HG03097 (cell line): ENCODE data around the gene FXYD3.

Experiments used
- ATAC-seq: cut with Tn5 transposase; IDR thresholded peaks from one replicate; pipeline ENCODE4 v1.9.1; 2021; ENCODE audit not compliant: unreplicated experiment, low FRiP score

FXYD3 gene, protein sequence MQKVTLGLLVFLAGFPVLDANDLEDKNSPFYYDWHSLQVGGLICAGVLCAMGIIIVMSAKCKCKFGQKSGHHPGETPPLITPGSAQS

DNA sequence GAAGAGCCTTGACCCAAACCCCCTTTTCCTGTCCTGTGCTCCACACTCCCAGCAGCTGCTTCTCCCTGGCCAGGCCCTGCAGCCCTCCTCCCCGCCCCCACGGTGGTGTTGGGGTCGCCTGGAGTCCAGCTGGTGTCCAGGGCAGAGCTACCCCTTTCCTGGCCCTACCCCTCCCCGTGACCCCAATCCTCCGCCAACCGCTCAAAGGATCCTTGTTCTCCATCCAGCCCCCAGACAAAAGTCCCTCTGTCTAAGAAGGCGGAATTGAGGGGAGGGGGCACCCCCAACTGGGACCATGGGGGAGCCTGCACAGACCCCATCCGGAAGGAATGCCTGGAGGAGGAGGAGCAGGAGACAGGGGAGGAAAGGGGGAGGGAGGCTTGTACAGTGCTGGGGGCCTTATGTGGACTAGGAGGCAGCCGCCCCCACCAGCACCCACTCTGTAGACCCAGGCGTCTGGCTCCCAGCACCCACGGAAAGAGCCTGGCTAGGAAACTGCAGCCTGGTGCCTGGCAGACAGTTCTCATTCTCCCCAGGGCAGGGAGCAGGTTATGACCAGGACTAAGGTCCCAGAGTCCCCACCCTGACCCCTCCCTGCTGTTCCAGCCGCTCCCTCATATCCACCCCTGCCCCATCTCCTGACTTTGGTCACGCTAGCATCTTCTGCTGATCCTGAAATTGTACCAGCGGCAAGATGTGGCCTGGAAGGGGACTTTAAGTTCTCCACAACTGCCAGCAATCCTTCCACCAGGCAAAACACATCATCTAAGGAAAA lies at the start of gene FXYD3:
Gene FXYD3 (plus strand): TSS at position 647 of the 775 bp plus-strand sequence. CDS start 3,554 bp downstream, outside the sequence.
- no peak for ATAC-seq

DNA sequence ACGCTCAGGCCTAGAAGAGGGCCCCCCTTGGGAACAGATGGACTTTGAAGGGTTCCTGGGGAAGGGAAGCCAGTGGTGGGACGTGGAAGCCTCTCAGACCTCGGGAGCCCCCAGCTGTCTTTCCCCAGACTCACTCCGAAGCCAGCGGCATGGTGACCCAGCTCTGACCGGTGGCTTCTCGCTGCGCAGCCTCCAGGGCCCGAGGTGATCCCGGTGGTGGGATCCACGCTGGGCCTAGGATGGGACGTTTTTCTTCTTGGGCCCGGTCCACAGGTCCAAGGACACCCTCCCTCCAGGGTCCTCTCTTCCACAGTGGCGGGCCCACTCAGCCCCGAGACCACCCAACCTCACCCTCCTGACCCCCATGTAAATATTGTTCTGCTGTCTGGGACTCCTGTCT lies 49.5 kb upstream of the FXYD3 start:
- ATAC-seq: no peak

DNA sequence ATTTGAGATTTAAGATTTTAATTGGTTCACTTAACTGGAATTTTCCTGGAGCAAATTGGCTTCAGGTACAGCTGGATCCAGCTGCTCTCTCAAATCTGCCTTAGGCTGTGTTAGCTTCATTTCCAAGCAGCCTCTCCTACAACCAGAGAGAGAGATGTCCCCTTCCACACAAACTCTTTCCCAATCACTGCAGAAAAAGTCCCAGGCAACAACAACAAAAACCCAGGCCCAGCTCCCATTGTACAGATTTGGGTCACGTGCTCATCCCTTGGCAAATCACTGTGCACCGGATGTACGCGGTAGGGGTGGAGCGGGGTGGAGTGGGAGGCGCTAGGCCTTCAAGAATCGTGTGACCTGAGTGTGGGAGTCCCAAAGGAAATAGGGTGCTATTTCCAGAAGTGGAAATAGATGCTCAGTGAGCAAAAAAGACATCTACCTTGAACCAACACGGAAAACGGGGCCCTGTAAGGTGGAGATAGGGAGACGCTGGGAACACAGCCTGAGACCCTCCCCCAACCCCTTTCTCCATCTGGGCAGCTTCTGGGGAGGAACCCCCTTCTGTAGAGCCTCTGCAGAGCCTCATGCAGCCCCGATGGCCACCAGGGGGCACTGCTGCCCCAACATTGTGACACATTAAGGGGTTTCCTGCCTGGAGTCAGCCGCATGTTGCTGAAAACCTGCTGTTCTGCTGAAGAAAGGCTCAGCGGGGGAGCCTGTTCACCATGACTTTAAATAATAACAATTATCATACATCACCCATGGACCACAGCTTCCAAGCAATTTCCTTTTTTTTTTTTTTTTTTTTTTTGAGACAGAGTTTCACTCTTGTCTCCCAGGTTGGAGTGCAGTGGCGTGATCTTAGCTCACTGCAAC lies 48.7 kb upstream of the FXYD3 start:
- ATAC-seq: peak; percentile 66

DNA sequence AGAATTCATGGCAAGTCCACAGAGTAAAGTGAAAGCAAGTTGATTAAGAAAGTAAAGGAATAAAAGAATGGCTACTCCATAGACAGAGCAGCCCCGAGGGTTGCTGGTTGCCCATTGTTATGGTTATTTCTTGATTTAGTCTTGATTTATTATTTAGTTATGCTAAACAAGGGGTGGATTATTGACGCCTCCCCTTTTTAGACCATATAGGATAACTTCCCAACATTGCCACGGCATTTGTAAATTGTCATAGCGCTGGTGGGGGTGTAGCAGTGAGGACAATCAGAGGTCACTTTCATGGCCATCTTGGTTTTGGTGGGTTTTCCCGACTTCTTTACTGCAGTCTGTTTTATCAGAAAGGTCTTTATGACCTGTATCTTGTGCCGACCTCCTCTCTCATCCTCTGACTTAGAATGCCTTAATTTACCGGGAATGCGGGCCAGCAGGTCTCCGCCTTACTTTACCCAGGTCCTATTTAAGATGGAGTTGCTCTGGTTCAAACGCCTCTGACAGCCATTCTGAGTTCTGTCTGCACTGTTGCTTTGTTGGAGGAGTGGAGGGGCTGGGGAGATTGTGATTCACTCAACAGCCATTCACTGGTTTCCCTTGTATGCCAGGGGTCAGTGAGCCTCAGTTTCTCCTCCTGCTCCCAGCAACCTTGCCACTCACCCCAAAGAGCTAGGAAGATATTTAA lies 46.5 kb upstream of the FXYD3 start:
- ATAC-seq: no peak

DNA sequence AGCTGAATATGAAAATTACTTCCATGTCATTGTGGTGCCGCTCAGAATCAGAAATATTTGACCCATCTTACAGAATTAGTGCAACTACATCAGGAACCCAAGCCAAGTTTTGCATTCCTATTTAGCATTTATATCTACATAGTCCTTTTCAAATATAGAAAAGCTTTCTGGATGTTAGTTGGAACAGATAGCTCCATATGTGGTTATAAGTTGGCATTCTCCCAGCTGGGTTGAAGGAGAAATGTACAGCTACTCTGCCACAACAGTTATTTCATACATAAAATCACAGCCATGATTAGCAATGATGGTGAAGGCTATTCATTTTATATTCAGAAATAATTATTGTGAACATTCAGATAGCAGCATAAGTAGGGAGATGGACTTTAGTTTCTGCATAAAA lies 45.9 kb upstream of the FXYD3 start:
- no peak for ATAC-seq

DNA sequence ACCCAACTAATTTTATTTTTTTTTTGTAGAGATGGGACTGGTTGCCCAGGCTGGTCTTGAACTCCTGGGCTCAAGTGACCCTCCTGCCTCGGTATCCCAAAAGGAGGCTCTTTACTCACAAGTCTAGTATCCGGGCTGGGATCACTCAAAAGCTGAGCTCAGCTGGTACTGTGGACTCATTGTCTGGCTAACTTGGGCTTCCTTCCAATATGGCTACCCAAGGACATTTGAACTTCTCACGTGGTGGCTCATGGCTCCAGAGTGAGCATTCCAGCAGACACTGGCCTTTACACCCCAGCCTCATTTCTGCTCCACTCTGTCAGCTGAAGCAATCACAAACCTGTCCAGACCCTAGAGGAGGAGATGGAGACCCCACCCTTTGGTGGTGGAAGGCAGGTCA lies 45.2 kb upstream of the FXYD3 start:
- no peak for ATAC-seq

DNA sequence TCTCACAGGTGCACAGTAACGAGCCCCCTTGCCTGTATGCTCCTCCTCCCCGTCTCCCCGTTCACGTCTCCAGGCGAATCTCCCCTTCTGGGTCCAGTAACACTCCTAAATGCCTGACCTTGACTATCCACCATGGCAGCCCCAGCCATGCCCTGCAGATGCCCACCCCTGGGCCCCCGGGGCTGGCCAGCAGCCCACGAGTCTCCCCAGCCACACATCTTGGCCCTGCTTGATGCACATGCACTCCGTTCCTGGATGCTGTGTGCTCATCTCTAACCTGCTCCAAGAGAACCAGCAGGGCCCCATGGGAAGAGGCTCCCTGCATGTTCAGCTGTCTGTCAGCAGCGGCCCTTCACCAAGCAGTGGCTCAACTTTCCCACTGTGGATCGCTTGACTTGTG lies 42.1 kb upstream of the FXYD3 start:
- no peak for ATAC-seq

DNA sequence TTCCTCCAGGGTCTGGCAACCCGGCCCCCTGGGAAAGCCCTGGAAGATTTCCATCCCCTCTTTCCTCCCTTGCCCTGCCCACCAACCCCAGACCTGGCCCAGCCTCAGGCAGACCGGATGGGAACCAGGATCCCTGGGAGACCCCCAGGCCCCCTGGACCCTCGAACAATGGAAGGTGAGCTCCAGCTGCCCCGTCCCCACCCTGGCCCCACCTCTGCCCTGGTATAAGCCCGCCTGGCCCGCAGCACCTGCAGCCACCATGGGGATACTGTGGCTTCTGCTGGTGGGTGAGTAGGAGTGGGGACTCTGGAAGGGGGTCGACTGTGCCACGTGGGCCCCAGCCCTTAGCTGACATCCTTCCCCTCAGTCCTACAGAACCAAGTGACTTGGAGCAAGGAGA lies 41.7 kb upstream of the FXYD3 start:
- no peak for ATAC-seq

DNA sequence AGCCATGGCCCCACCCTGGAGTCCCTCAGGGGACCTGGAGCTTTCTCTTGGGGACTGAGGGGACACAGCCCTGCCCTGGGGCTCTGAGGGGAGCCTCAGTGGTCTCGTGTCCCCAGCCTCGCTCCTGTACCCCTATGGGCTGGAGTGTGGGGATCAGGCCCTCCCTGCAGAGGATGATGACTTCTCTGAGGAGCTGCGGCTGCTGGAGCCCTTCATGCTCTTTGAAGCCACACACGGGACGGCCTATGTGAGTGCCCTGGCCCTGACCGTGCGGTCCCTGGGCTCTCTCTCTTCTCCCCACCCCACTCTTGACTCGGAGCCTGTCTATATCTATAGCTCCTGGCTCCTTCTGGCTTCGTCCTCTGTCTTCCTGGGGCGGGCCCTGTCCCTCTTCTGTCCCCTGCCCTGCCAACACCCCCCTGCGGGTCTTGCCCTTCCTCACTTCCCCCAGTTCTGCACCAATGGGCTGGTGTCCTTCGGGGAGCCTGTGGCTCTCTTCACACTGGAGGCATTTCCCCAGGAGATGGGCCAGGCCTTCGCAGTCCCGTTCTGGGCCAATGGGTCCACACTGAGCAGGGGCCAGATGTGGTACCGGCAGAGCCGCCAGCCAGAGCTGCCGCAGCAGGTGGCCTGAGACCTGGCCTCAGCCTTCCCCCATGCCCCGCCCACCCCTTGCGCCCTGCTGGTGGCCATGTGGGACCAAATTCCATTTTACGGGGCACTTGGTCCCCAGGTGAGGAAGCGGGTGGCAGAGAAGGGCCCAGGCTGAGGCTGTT lies 41.0 kb upstream of the FXYD3 start:
- ATAC-seq: no peak

DNA sequence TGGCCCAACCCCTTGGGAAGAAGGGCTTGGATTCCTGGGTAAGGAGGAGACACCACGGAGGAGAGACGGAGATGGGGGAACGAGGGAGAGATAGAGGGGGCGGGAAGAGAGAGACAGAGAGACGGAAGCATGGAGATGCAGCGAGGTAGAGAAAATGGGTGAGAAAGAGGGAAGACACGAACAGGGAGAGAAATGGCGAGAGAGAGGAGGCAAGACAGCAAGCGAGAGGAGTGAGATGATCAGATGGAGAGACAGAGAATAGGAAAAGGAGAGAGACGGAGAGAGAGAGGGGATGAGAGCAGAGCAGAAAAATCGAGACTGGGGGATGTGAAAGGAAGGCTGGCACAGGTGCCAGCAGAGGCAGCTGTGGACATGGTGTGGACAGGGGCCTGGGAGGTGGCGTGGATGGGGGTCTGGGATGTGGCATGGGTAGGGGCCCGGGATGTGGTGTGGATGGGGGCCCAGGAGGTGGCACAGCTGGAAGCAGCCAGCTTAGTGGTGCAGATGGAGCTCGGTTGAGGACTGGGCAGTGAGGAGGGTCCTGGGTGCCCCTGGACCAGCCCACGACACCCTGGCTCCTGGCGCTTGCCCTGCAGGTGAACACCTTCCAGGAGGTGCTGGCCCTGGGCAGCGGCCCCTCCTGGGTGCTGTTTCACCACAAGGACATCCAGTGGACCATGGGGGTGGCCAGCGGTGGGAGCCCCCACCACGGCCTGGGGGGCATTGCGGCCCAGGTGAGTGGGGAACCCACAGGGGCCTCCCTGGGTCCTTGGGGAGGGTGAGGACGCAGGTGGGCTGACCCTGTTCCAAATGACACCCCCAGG lies 40.2 kb upstream of the FXYD3 start:
- ATAC-seq: no peak

DNA sequence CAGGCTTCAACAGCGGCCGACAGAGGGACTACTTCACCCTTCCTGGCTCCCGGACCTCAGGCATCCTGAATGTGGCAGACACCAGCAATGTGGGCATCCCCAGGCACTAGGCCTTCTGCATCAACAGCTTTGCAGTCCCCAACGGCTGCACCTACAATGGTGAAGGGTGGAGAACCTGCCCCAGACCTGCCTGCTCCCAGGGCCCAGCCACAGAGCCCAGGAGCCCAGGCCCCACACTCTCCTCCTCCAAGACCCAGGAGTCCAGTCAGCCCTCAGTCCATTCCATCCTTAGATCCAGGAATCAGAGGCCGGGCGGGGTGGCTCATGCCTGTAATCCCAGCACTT lies 39.6 kb upstream of the FXYD3 start:
- ATAC-seq: no peak

DNA sequence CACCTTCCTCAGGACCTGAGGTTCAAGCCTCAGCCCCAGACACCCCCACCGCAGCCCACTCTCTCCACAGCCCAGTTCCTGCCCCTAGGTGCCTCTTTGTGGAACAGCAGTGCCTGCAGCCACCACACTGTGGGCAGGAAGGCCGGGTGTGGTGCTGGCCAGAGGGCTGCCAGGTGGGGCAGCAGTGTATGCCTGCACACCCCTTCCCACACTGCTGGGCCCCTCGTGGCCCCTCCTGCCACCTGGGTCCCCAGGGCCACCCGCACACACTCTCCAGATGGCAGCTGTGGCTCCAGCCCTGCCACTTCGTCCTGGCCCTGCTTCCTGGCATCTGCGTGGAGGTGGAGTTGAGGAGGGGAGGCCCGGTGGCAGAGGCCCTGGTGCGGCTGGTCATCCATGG lies 39.0 kb upstream of the FXYD3 start:
- ATAC-seq: no peak

DNA sequence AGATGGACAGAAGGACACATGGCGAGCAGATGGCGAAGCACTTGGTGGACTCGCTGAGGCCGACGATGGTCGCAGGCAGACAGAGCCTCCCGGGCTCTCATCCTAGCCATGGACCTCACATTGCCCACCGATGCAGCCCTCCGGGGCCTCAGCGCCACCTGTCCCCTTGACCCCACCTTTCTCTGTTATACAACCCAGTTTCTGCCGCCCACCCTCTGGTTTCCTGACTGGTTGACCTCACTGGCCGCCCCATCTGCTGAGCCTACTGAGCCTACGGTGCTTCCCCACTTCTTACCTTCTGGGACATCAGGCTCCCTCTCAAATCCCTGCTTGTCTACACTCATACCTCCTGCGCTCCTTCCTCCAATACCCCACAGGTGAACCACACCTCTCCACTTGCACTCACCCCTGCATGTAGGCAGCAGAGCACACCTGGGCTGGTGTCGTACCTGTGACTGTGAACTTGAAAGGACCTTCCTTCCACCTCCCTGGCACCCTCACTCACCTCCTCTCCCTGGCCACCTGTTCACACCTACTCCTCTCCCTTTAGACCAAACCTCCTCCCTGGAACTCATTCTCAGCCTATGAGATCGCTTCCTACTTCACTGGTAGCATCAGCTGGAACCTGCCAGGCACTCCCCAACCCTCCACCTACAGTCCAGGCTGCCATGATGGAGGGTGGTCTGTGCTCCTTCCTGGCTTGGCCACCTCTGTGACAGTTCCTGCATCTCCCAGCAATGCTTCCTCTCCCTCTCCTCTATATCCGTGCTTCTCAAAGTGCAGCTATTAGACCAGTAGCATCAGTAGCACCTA lies 38.0 kb upstream of the FXYD3 start:
- ATAC-seq: no peak

DNA sequence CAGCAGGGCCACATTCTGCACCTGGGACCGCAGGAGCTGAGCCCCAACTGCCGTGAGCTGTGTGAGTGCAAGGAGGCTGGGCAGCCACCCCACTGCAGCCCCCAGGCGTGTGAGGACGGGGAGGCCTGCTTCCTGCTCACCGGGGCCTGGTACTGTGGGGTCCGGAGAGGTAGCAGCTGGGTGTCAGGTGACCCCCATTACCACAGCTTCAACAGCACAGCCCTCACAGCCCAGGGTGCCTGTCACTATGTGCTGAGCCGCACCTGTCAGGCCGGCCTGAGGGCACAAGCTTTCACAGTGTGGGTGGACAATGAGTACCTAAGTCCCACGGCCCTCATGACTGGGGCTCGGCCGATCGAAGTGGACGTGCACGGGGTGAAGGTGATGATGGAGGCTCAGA lies 35.8 kb upstream of the FXYD3 start:
- no peak for ATAC-seq

DNA sequence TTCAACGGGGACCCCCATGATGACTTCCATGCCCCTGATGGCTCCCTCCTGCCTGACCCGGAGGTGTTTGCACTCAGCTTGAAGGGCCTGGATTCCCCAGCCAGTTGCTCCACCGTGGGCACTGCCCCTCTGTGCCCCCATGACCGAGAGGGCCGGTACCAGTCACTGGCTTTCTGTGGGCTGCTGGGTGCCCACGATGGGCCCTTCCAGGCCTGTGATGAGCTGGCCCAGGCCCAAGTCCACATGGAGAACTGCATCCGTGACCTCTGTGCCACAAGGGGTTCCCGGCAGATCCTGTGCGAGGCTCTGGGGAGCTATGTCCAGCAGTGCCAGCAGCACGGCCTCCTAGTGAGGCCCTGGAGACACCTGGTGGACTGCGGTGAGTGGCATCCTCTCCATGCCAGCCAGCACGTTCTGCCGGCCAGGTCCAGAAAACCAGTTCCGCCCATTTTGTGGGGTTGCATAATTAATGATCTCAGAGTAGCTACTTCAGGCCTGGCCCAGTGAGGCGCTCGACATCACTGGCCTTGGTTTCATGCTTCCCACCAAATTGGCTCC lies 34.9 kb upstream of the FXYD3 start:
- no peak for ATAC-seq

DNA sequence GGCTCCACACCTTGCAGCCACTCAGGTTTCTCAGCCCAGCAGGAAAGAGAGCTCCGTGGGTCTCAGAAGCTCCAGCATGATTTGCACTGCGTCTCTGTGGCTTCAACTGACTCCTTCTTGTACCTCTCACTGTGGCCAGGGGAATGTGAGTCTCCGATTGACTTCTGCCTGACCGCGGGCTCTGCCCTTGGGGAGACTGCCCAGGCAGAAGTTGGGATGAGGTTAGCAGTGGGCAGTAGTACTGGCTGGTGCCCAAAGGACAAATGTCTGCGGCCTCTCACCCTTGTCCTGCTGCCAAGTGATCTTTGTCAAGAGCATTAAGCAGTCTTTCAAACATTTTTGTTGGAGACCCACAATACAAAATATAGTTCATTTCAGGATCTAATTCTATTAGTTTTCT lies 34.4 kb upstream of the FXYD3 start:
- ATAC-seq: no peak

DNA sequence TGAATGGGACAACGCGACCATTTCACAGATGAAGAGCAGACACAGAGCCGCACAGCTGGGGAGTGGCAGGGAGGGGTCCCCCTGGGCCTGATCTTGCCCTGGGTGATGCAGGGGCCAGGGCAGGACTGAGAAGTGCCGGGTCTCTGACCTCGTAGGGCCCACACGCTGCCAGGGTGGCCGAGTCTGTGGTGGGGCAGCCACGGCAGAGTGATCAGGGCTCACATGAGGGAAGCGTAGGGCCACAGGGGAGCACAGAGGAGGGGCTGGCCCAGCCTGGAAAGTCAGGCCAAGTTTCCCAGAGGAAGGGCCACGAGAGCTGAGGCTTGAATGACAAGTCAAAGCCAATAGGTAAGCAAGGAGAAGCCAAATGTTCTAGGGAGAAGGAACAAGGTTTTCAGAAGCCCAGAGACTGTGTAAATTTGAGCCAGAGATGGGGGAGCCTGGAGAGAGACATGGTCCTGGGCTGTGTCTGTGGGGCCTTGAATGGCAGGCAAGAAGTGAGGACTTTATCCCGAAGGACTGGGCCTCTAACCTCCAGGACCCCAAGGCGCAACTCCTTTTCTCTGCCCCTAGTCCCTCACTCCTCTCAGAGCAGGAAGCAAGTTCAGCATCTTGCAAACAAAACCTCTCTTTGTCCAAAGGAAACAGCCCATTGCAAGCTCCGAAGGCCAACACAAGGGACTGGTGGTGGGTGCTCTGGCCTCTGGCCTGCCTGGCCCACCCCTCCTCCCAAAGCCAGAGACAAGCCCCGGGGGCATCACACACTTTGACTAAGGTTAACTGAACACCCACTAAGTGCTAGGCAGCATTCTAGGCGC lies 31.7 kb upstream of the FXYD3 start:
- ATAC-seq: no peak

DNA sequence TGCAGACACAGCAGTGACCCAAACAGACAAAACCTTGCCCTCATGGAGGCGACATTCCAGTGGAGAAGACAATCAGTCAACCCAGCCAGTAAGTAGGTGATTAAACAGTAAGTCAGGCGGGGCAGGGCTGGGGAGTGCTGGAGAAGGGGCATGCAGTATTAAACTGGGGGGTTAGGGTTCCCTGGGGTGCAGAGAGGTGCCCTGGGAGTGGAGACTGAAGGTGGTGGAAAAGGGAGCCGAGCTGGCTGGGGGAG lies 31.2 kb upstream of the FXYD3 start:
- ATAC-seq: no peak
